GM23248 (cell line): ENCODE measurements around the gene ZNF593OS.

Experiments
- EZH2 ChIP-seq: fragments of 200-600 bp; sonication (generic); IDR thresholded peaks from 2 replicates; pipeline ENCODE4 v1.6.1; 2018; ENCODE audit warnings: antibody characterized with exemption, mild to moderate bottlenecking; ENCODE audit not compliant: insufficient read depth, poor library complexity, severe bottlenecking
- EZH2phosphoT487 ChIP-seq: fragments of 200-600 bp; sonication (generic); IDR thresholded peaks from 2 replicates; pipeline ENCODE4 v1.6.1; 2018; ENCODE audit warnings: antibody characterized with exemption, moderate library complexity, mild to moderate bottlenecking, low read depth; ENCODE audit not compliant: insufficient read depth

- TF ChIP-seq EZH2phosphoT487 (no peak), EZH2 (no peak)
Measured at GRCh38 chr1:26153966-26154532, 17.6 kb downstream of the ZNF593OS start.
